CD4-positive, alpha-beta T cell treated with Interleukin-17A for 1 hour (primary cell): ENCODE measurements around the gene HOOK1.
"Not testable (repeated sequence)": the region's sequence is repeated elsewhere in the genome, so short reads cannot be mapped to it uniquely, and the experiment has no call there.

Experiments
- DNase-seq: peaks from one replicate; pipeline ENCODE4 v3.0.0-alpha.2; 2020

Gene HOOK1

GRCh38 chr1:59827055-59827643, 12.4 kb downstream of the HOOK1 start:
- DNase-seq = no peak

GRCh38 chr1:59828160-59828559, 13.4 kb downstream of the HOOK1 start:
- DNase-seq = no peak

GRCh38 chr1:59831529-59831928, 16.8 kb downstream of the HOOK1 start:
- DNase-seq = no peak

GRCh38 chr1:59833022-59833421, 18.3 kb downstream of the HOOK1 start:
- no peak for DNase-seq

GRCh38 chr1:59833991-59834390, 19.2 kb downstream of the HOOK1 start:
- no peak for DNase-seq

- DNase-seq = not testable (repeated sequence)
Measured at GRCh38 chr1:59837857-59838256, 23.1 kb downstream of the HOOK1 start.

GRCh38 chr1:59845091-59845490, 30.3 kb downstream of the HOOK1 start:
- no peak for DNase-seq

GRCh38 chr1:59846209-59846894, 31.6 kb downstream of the HOOK1 start:
- no peak for DNase-seq

GRCh38 chr1:59846895-59847282, 32.1 kb downstream of the HOOK1 start:
- no peak for DNase-seq

GRCh38 chr1:59852117-59852516, 37.4 kb downstream of the HOOK1 start:
- DNase-seq = no peak

GRCh38 chr1:59855297-59855696, 40.5 kb downstream of the HOOK1 start:
- DNase-seq = not testable (repeated sequence)

GRCh38 chr1:59856725-59857338, 42.1 kb downstream of the HOOK1 start:
- DNase-seq = no peak

- no peak for DNase-seq
Measured at GRCh38 chr1:59857679-59858354, 43.1 kb downstream of the HOOK1 start.

GRCh38 chr1:59866462-59866861, 51.7 kb downstream of the HOOK1 start:
- no peak for DNase-seq

GRCh38 chr1:59871746-59872145, 57.0 kb downstream of the HOOK1 start:
- DNase-seq = no peak

- no peak for DNase-seq
Measured at GRCh38 chr1:59877108-59877682, 62.4 kb downstream of the HOOK1 start.

GRCh38 chr1:59878370-59878769, 63.6 kb downstream of the HOOK1 start:
- DNase-seq = no peak

- DNase-seq = peak; percentile 29
Measured at GRCh38 chr1:59879574-59879973, 64.8 kb downstream of the HOOK1 start.

GRCh38 chr1:59879996-59880505, 65.3 kb downstream of the HOOK1 start:
- no peak for DNase-seq

- DNase-seq = no peak
Measured at GRCh38 chr1:59880735-59881134, 66.0 kb downstream of the HOOK1 start.

- DNase-seq = no peak
Measured at GRCh38 chr1:59885160-59885832, 70.5 kb downstream of the HOOK1 start.
